ENCODE results near the gene SUPT5H.

- TF ChIP-seq, protein P1, sequence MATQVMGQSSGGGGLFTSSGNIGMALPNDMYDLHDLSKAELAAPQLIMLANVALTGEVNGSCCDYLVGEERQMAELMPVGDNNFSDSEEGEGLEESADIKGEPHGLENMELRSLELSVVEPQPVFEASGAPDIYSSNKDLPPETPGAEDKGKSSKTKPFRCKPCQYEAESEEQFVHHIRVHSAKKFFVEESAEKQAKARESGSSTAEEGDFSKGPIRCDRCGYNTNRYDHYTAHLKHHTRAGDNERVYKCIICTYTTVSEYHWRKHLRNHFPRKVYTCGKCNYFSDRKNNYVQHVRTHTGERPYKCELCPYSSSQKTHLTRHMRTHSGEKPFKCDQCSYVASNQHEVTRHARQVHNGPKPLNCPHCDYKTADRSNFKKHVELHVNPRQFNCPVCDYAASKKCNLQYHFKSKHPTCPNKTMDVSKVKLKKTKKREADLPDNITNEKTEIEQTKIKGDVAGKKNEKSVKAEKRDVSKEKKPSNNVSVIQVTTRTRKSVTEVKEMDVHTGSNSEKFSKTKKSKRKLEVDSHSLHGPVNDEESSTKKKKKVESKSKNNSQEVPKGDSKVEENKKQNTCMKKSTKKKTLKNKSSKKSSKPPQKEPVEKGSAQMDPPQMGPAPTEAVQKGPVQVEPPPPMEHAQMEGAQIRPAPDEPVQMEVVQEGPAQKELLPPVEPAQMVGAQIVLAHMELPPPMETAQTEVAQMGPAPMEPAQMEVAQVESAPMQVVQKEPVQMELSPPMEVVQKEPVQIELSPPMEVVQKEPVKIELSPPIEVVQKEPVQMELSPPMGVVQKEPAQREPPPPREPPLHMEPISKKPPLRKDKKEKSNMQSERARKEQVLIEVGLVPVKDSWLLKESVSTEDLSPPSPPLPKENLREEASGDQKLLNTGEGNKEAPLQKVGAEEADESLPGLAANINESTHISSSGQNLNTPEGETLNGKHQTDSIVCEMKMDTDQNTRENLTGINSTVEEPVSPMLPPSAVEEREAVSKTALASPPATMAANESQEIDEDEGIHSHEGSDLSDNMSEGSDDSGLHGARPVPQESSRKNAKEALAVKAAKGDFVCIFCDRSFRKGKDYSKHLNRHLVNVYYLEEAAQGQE (IDR thresholded peaks at IDR 0.05; ENCODE audit: borderline replicate concordance), result peak; percentile 24
- TF ChIP-seq TAF1 (IDR thresholded peaks at IDR 0.05; ENCODE audit: low read depth) (no peak), POLR2AphosphoS5 (IDR thresholded peaks at IDR 0.05) (peak; percentile 51)
Observed at GRCh38 chr19:39506944-39507714, 61.7 kb downstream of the SUPT5H start.

Data from neural cell (in vitro differentiated cells).